GM12891 (cell line): ENCODE results near the gene RAB6B.
A peak's percentile ranks its signal among the peaks of the same experiment; 100 is the strongest.

Experiments used
- DNase-seq: peaks from one replicate; pipeline ENCODE4 v3.0.0; 2011; ENCODE audit warnings: low spot score; ENCODE audit not compliant: insufficient read length
- FAIRE-seq: peaks from 2 replicates; lab custom pipeline; 2011; peaks lifted over from hg19 to GRCh38; lab: Jason Lieb, UNC
- PAX5 ChIP-seq: IDR thresholded peaks from 2 replicates; pipeline ENCODE4 v1.6.1; 2011; ENCODE audit warnings: low read length, moderate library complexity, mild to moderate bottlenecking; ENCODE audit not compliant: insufficient read depth, severe bottlenecking
- POLR2A ChIP-seq: IDR thresholded peaks from 2 replicates; pipeline ENCODE4 v1.6.1; 2011; ENCODE audit warnings: low read depth, low read length, control low read depth
- POLR2AphosphoS5 ChIP-seq: IDR thresholded peaks from 2 replicates; pipeline ENCODE4 v1.6.1; 2011; ENCODE audit warnings: low read depth, low read length, control low read depth
- POU2F2 ChIP-seq: IDR thresholded peaks from 2 replicates; pipeline ENCODE4 v1.6.1; 2011; ENCODE audit warnings: low read depth, mild to moderate bottlenecking, control low read depth, low read length, moderate library complexity
- SPI1 ChIP-seq: IDR thresholded peaks from 2 replicates; pipeline ENCODE4 v1.6.1; 2011; ENCODE audit warnings: low read depth, low read length, control low read depth
- TAF1 ChIP-seq: IDR thresholded peaks from 2 replicates; pipeline ENCODE4 v1.6.1; 2011; ENCODE audit warnings: low read depth, low read length, control low read depth

RAB6B gene

GRCh38 chr3:133832802-133833144 lies 62.9 kb downstream of the RAB6B start:
- FAIRE-seq (no peak), DNase-seq (no peak)
- TF ChIP-seq POLR2A: no peak
- no peak for TF ChIP-seq POLR2AphosphoS5
- no peak for TF ChIP-seq POU2F2
- TF ChIP-seq PAX5: no peak
- TF ChIP-seq TAF1: no peak
- TF ChIP-seq SPI1: no peak

DNA sequence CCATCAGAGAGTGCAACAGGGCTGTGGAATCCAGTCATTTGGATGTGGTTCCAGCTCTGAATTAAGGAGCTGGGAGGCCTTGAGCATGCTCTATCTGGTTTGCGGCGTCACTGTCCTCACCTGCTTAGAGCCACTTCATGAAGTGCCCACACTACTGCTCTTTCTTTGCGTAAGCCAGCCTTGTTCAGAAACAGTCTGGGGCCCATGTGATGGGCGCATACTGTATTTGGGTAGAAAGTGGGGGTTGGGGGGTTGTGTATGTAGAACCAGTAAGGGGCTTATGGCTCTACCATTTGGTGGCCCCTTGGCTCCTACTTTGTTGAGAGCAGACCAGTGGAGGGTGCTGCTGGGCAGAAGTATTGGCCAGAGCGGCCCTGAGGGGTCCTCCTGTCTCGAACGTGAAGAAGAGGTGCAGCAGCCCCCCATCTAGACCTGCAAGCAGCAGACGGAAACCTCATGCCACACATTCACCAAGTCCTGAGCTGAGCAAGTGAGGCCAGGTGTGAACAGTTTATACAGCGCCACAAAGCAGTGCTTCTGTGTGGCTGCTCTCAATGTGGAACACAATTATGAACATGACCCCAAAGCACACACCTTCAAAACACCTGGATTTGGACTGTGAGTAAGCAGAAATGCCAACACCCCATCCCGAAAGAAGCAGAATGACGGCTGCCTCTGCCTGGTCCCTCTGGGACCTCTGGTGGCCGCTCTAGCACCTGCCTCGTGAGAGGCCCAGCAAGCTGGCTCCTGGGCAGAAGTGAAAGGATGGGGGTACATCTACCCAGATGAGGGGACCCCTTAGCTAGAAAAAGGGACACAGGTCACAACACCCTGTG lies 63.5 kb downstream of the RAB6B start:
- peak; percentile 47 for DNase-seq
- no peak for FAIRE-seq
- TF ChIP-seq POU2F2: no peak
- no peak for TF ChIP-seq POLR2AphosphoS5
- TF ChIP-seq TAF1: no peak
- TF ChIP-seq SPI1: no peak
- TF ChIP-seq POLR2A: no peak
- no peak for TF ChIP-seq PAX5

DNA sequence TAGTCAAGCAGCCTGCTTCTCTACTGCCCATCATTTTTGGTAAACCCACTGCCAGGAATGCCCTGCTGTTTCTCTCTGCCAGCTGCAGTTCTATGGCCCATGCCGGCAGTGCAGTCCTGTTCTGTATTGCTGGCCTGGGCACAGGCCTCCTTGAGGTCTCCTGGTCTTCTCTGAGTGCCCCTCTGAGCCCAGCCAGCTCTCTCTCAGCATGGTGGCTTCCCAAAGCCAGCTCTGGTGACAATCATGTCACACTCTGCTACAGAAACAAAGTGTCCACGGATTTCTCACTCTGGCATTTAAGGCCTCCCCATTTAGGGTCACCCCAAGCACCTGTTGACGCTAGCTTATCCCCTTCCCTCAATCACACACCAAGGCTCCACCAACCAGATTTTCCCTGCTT lies 65.6 kb downstream of the RAB6B start:
- FAIRE-seq (no peak), DNase-seq (no peak)
- TF ChIP-seq TAF1 (no peak), POLR2A (no peak), SPI1 (no peak), POLR2AphosphoS5 (no peak), PAX5 (no peak)

DNA sequence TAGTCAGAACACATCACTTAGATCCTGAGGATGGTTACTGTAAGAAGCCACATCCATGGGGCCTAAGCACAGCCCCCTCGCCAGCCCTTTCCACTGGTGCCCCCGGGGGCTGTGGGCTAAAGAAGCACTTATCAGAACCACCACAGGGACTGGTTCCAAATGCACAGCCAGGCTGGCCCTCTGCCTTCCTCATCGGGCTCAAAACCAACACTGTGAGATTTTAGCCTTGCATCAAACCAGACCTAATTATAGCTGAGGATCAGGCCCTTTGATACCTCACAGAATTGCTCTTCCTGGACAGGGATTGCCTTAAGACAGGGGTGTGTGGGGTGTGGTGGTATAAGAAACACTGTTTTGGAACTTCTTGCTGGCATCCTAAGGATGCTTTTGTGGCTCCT lies 66.4 kb downstream of the RAB6B start:
- FAIRE-seq (no peak), DNase-seq (no peak)
- no peak for TF ChIP-seq PAX5
- no peak for TF ChIP-seq POLR2AphosphoS5
- no peak for TF ChIP-seq TAF1
- no peak for TF ChIP-seq POU2F2
- TF ChIP-seq SPI1: no peak
- TF ChIP-seq POLR2A: no peak

GRCh38 chr3:133828576-133829309 lies 66.9 kb downstream of the RAB6B start:
- DNase-seq (no peak), FAIRE-seq (no peak)

DNA sequence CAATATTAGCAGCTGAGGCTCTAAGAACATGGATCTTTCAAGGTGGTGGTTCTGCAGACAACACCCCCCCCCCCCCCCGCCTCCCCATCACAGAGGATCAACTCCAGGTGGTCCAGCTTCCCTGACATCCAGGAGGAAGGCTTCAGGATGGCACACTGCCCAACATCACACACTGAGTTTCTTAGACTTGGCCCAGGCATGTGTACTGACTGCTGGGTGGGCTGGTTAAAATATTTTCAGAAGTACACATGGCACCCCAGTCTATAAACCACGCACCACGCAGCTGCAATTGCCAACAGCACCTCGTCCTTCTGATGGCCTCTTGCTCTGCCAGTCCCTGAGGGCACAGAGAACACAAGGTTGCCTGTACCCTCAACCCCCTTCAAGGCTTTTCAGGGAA lies 68.0 kb downstream of the RAB6B start:
- no peak for FAIRE-seq
- no peak for TF ChIP-seq POU2F2
- no peak for TF ChIP-seq POLR2AphosphoS5
- no peak for TF ChIP-seq POLR2A
- TF ChIP-seq SPI1: no peak
- no peak for TF ChIP-seq PAX5
- no peak for TF ChIP-seq TAF1
- no peak for DNase-seq

More at GRCh38 chr3:133828576-133829309, 66.9 kb downstream of the RAB6B start:
- TF ChIP-seq SPI1 (no peak), TAF1 (no peak), PAX5 (no peak), POLR2AphosphoS5 (no peak), POLR2A (no peak), POU2F2 (no peak)

- DNase-seq: no peak
- FAIRE-seq: no peak
- TF ChIP-seq POLR2A (no peak), POLR2AphosphoS5 (no peak), PAX5 (no peak), POU2F2 (no peak), TAF1 (no peak)
These were observed 68.5 kb downstream of the RAB6B start for GRCh38 chr3:133827136-133827535.

DNA sequence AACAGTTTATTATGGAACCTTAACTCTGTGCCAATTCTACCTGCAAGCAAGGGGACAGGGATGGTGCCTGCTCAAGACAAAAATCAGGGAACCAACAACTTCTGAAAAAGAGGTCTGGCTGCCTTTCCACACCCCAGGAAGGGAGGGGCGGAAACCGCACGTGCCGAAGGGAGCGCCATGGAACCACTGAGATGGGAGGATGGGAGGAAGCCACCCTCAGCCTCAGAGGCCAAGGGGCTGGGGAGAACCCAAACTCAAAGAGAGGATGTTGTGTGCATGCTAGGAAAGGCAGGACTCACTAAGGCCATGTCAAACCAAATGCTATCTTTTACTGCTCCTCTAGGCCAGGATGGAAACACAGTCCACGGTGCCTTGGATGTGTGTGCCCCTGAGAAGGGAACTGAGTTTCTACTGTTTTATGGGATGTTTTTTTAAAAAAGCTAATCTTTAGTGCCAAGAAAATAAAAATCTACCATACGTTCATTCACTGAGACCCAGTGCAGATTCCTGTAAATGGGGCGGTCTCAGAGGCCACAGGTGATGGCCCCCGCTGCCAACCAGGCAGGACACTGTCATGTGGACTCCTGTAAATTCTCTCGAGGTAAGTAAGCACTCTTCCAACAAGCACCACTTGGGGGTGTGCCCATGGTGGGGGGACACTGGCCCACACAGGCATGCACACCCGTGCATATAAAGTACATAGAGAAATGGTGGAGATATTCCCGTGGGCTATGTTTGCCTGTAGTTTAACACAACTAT lies 69.5 kb downstream of the RAB6B start:
- FAIRE-seq (no peak), DNase-seq (no peak)
- TF ChIP-seq TAF1 (no peak), PAX5 (no peak), POU2F2 (no peak), POLR2A (no peak), POLR2AphosphoS5 (no peak), SPI1 (no peak)

DNA sequence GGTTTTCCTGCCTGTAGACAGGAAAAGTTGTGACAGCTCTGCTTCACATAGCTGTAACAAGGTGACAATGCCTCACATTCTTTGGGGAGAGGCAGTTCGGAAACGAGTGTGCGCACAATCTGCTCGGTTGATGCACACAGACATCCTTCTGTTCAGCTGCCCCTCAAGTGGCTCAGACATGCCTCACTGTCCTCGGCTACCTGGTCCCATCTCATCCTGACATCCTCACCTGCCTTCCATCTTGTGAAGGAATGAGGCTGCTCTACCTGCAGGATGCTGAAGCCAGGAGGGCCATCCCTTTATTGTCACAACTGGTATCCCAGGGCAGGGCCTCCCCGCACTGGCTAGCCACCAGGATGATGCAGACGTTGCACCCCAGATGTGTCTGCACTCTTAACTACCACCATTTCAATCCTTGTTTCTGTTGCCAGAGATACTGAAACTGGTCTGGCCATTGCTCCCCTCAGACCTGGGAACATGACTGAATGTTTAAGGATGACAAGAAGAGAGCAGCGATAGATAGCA lies 70.7 kb downstream of the RAB6B start:
- DNase-seq: no peak
- no peak for TF ChIP-seq TAF1
- no peak for FAIRE-seq
